SU-DHL-6 (cell line): Measurements from ENCODE around the gene DNAJC27.

Experiments used
- EZH2phosphoT487 ChIP-seq: fragments of 200-600 bp; sonication (generic), shearing (Covaris generic); conservative IDR thresholded peaks from 2 replicates; pipeline ENCODE4 v1.6.1; 2018; ENCODE audit warnings: mild to moderate bottlenecking, antibody characterized with exemption, low read length, moderate library complexity, mixed read lengths
- TF ChIP-seq, protein P1 (sequence below): fragments of 200-600 bp; sonication (generic); IDR thresholded peaks from one replicate; pipeline ENCODE4 v1.5.1; 2017; ENCODE audit warnings: antibody characterized with exemption, mild to moderate bottlenecking, low read length, moderate library complexity; ENCODE audit not compliant: insufficient read depth, poor library complexity, severe bottlenecking

DNA sequence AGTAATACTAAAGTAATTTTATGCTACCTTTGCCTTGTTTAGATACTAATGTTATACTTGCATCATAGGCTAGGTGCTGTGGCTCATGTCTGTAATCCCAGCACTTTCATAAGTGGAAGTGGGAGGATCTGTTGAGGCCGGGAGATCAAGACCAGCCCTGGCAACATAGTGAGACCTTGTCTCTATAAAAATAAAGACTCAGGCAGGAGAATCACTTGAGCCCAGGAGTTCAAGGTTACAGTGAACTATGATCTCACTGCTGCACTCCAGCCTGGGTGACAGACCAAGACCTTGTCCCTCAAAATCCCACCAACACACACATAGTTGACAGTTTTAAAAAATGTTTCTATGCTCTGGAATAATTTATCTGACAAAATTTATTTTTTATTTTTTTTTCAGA is 6.9 kb upstream of the DNAJC27 start:
- TF ChIP-seq, protein P1, sequence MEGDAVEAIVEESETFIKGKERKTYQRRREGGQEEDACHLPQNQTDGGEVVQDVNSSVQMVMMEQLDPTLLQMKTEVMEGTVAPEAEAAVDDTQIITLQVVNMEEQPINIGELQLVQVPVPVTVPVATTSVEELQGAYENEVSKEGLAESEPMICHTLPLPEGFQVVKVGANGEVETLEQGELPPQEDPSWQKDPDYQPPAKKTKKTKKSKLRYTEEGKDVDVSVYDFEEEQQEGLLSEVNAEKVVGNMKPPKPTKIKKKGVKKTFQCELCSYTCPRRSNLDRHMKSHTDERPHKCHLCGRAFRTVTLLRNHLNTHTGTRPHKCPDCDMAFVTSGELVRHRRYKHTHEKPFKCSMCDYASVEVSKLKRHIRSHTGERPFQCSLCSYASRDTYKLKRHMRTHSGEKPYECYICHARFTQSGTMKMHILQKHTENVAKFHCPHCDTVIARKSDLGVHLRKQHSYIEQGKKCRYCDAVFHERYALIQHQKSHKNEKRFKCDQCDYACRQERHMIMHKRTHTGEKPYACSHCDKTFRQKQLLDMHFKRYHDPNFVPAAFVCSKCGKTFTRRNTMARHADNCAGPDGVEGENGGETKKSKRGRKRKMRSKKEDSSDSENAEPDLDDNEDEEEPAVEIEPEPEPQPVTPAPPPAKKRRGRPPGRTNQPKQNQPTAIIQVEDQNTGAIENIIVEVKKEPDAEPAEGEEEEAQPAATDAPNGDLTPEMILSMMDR: no peak
- no peak for TF ChIP-seq EZH2phosphoT487
